Esophagus mucosa (tissue), 1 donor: ENCODE measurements around the gene UBE2G1. TPM values are rescaled to one million over a fixed set of nuclear protein-coding genes. Genes with fewer than 3 reads are reported as not detected.

Experiments
- ATAC-seq: fragments of 200-7000 bp; cut with Tn5 transposase; one replicate; pipeline ENCODE4 v1.9.1; 2020
- total RNA-seq: library from RNA; stranded (reverse); gene quantifications from one replicate; pipeline ENCODE4 v1.2.4, GENCODE V29; 2023
- donor health status: DM: yes; HTN: yes; CAD: no.

Gene UBE2G1
- total RNA-seq, 1 donor from 2014 or later = 93.4 TPM

DNA sequence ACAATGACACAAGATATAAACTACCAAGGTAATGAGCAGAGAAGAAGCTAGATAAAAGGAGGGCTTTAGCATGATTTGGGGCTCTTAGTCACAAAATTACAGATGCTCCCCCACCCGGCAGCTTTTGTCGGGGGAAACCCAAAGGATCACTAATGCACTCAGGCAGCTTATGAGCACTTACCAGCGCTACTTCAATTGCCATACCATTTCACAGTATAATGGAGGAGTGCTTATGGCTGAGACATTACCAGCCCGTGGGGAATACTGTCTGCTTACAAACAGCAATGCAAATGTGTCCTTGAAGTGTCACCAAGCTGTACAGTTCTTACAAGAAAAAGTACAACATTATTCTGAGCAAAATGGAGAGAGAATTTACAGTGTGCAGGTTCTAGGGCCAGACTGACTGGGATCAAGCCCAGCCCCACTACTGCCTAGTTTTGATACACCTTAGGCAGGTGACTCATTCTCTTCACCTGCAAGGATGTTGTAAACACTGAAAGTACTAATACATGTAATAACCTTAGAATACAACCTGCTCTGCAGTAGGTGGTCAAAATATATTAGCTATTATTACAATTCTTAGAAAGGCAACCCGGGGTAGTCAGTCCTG, 119.0 kb downstream of the UBE2G1 start:
- peak; percentile 92 for ATAC-seq

DNA sequence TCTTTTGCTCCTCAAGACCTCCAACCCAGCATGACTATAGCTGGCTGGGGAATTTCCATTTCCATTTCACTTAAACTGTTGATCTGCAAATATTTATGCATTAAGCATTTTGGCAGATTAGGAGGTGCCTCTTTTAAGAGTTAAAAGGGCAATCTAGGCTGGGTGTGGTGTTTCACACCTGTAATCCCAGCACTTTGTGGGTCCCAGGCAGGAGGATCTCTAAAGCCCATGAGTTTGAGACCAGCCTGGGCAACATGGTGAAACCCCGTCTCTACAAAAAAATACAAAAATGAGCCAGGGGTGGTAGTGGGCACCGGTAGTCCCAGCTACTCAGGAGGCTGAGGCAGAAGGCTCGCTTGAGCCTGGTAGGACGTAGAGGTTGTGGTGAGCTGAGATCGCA, 119.8 kb downstream of the UBE2G1 start:
- no peak for ATAC-seq

DNA sequence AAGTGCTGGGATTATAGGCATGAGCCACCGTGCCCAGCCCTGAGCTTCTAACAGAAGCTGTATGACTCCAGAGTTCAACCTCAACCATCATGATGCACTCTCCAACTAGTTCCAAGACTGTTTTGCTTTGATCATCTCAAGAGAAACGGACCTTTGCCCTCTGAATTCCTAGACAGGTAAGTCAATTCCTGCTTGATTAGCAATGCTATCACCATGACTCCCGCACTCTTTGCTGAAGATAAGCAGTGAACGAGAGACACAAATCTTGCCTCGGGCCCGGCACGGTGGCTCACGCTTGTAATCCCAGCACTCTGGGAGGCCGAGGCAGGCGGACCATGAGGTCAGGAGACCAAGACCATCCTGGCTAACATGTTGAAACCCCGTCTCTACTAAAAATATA, 124.9 kb downstream of the UBE2G1 start:
- no peak for ATAC-seq

DNA sequence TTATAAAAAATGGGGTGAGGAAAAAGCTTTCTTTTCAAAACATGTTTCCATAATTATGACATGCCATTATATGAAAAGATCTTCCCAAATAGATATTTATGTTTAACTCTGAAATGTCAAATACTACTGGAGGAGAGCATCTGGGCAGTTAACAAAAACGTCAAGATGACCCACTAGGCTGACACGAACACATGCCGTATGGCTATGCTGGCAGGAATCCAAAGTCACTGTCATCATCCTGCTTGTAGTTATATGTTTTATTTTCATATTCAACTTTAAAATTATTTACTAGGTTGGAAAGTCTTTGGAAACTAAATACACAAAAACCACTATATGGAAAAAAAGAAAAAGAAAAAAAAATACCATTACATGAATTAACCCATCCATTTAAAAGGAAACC, 130.0 kb downstream of the UBE2G1 start:
- no peak for ATAC-seq

DNA sequence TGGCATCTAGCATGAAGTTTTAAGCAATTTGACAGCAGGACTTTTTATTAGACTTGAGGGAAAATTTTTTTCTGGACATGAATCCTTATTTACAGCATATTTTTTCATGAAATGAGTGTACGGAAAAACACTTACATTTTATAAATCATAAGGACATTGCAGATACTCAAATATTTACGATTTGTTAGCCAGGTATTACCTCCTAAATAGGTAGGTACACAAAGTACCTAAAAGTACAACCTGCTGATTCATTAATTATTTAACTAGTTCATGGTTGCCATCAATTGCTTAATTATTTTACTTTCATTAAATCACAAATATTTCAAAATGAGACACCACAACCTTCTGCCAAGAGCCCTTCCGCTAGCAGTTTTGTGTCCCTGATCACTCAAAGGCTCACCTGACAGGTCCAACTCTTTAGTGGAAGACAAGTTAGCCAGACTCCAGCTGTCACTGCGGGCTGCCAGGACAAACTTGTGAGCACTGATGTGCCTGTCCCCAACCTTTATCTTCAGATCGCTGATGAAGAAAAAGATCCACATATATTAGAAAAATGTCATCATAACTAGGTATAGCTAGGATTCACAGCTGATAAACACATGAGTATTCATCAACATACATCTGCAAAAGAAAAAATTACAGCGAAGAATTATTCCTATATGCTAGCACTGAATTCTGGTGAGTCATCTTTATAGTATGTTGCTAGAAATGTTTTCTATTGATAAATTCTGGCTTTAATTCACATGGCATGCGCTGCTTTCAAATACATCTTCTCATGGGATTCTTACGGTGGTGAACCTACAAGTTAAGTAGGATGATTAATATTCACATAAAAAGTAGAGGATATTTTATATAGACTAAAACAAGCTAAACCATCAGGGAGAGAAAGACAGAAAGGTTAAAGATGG, 130.8 kb downstream of the UBE2G1 start:
- ATAC-seq = no peak

DNA sequence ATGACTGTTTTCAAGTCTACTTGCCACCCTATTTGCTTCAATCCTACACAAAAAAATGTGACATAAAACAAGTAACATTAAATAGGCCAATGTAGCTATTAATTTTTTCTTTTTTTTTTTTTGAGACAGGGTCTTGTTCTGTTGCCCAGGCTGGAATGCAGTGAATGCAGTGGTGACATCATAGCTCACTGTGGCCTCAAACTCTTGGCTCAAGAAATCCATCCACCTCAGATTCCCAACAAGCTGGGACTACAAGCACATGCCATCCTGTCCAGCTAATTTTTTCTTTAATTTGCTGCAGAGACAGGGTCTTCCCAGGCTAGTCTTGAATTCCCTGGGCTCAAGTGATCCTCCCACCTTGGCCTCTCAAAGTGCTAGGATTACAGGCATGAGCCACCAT, 132.1 kb downstream of the UBE2G1 start:
- ATAC-seq = no peak

DNA sequence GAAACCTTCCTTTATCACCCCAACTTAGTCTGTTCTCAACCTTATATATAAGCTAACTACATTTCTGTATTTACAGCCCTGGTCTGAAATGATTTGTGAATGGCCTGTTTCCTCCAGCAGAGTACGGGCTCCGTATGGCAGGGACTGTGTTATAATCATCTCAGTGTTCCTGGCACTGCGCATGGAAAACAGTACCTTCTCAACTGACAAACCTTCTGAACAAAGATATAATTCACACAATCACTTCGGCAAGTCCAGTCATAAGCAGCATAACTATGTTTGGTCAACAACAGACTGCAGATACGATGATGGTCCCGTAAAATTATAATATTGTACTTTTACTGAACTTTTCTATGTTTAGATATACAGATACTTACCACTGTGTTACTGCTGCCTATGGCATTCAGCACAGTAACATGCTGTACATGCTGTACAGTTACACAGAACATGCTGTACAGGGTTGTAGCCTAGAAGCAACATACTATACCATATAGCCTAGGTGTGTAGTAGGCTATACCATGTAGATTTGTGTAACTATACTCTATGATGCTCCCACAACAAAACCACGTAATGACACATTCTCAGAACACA, 132.7 kb downstream of the UBE2G1 start:
- ATAC-seq = no peak

DNA sequence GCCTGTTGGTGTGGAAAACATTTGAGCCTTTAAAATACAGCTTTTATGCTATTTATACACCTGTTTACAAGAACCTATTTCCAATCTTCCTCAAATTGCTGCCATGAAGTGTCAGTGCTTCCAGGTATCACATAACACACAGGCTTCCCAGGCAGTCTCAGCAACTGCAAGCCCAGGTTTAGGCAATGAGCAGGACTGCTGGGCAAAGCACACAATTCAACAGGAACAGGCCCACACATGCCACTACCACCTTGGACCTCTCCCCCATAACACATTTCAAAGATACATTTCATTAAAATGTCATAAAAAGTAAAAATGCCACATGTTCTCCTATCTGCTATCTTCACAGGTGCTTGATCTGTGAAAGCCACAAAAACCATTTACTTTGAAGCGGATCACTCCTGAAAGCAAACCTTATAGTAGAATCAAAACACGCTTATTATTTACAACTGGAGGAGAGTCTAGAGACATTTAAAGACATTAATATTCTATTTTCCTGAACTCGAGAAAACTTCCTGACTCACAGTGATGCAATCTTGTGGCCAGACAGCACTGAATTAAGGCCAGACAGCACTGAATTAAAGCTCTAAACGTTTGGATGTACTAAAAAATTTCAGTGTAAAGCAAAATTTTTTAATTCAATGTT, 134.2 kb downstream of the UBE2G1 start:
- ATAC-seq = no peak

DNA sequence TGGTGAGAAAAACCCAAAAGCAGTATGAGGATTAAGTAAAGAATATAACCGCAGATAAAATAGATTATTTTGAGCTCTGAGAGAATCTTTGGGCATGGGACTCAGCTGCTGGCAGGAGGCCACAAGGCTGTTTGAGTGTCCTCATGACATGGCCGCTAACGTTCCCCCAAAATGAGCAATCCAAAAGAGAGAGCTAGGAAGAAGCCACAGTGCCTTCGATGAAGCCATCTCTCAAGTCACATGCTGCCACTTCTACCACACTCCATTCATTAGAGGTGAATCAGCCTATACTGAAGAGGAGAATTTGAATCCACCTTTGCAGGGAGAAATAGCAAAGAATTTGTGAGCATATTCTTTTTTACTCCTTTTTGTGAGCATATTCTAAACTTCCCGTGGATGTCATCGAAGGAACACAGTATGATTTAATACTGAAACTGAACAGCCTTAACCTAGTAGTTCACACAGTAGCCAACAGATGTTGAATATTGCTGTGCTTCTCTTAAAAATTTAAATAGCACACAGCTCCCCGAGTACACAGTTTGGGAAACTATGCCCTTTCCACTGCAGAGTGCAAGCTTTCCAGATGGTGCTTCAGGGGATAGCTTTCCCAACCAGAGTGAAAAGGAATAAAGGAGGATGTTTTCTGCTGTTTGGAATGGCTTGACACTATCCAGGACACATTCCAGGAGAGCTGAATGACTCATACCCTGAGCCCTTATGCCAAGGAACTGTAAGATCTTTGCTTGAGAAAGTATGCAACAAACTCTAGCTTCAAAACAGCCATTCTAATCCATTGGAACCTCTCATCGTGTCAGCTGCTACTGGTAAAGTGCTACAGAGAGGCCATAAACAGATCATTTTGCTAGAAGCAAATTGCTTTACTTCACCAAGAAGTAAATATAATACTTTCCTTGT, 136.6 kb downstream of the UBE2G1 start:
- peak; percentile 81 for ATAC-seq

DNA sequence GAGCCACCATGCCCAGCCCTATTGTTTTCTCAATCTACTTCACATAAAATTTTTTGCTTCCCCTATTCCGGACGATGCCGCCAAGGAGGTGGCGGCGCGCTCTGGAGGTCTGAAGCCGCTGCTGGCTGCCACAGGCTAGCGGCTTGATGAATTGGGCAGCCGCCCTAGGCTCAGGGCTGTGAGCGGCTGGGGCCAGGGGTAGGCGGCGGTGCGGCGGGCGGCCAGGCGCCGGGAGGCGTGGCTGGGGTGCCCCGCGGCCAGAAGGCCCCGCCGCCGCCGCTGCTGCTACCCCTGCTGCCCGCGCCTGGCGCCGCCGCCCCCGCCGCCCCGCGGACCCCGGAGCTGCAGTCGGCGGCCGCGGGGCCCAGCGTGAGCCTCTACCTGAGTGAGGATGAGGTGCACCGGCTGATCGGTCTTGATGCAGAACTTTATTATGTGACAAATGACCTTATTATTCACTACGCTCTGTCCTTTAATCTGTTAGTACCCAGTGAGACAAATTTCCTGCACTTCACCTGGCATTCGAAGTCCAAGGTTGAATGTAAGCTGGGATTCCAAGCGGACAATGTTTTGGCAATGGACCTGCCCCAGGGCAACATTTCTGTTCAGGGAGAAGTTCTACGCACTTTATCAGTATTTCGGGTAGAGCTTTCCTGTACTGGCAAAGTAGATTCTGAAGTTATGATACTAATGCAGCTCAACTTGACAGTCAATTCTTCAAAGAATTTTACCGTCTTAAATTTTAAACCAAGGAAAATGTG, 144.4 kb downstream of the UBE2G1 start:
- ATAC-seq = no peak

DNA sequence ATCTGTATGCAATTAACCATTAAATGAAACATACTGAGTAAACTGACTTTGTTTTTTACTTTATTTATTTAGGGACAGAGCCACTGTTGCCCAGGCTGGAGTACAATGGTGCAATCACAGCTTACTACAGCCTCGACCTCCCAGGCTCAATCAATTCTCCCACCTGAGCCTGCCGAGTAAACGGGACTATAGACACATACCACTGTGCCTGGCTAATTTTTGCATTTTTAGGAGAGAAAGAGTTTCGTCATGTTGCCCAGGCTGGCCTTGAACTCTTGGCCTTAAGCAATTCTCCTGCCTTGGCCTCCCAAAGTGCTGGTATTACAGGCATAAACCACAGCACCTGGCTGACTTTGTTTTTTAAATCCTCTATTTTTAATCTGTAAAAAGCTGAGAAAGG, 145.3 kb downstream of the UBE2G1 start:
- no peak for ATAC-seq

DNA sequence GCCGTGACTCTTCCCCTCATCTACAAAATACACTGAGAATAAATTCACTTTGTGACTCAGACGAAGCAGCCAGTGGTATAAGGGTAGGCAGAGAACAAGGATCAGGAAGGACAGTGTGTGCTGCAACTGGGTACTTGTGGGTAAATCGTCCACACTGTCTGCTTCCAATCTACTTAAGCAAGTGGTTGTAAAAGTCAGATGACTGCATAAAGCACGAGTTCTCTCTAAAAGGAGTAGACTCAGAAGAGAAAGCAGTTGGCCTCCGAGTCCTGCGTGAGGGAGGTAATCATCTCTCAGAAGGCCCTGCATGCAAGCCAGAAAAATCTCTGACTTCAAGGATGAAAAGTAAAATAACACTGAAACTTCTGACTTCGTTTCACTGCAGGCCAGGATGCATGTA, 145.8 kb downstream of the UBE2G1 start:
- no peak for ATAC-seq

Other genes with a start within 250 kb of the UBE2G1 start
- gene ZZEF1, start 223.6 kb downstream of the UBE2G1 start, total RNA-seq = 27.4 TPM
- gene CYB5D2, start 223.5 kb downstream of the UBE2G1 start, total RNA-seq = 14.0 TPM
- 31.6 TPM for gene ANKFY1, start 102.7 kb downstream of the UBE2G1 start, total RNA-seq
- 0.48 TPM for gene SPNS3, start 67.3 kb upstream of the UBE2G1 start, total RNA-seq
- gene SPNS2, start 132.2 kb upstream of the UBE2G1 start, total RNA-seq = 33.9 TPM
- gene MYBBP1A, start 188.7 kb upstream of the UBE2G1 start, total RNA-seq = 42.9 TPM
- 41.6 TPM for gene GGT6, start 193.9 kb upstream of the UBE2G1 start, total RNA-seq
- gene SMTNL2, start 217.9 kb upstream of the UBE2G1 start, total RNA-seq = 0.56 TPM